NB4 (cell line): Measurements from ENCODE around the gene TCF4.

Experiments used
- DNase-seq: peaks from one replicate; pipeline ENCODE4 v3.0.0; 2010; ENCODE audit warnings: low read depth
- H3K4me3 ChIP-seq: one replicate; pipeline ENCODE4 v1.5.1; 2011; ENCODE audit warnings: mild to moderate bottlenecking, low read depth, low read length, moderate library complexity
- CTCF ChIP-seq: IDR thresholded peaks from one replicate; pipeline ENCODE4 v1.5.1; 2012; ENCODE audit warnings: low read depth, low read length
- MAX ChIP-seq: IDR thresholded peaks from 2 replicates; pipeline ENCODE4 v1.6.1; 2011; ENCODE audit warnings: low read depth, low read length
- MYC ChIP-seq: IDR thresholded peaks from 2 replicates; pipeline ENCODE4 v1.6.1; 2011; ENCODE audit warnings: low read depth, low read length
- POLR2A ChIP-seq: IDR thresholded peaks from 2 replicates; pipeline ENCODE4 v1.6.1; 2011; ENCODE audit warnings: mild to moderate bottlenecking; ENCODE audit not compliant: insufficient read length; ENCODE audit errors: extremely low read depth

Gene TCF4

GRCh38 chr18:55404136-55404830, 183.7 kb downstream of the TCF4 start:
- TF ChIP-seq MAX (no peak), MYC (no peak), CTCF (no peak), POLR2A (no peak)
- no peak for DNase-seq
- H3K4me3 ChIP-seq = no peak overlapping the region

GRCh38 chr18:55403421-55403949, 184.5 kb downstream of the TCF4 start:
- no peak for DNase-seq
- TF ChIP-seq MYC (no peak), MAX (no peak), CTCF (no peak), POLR2A (no peak)
- no peak overlapping the region for H3K4me3 ChIP-seq

- no peak for TF ChIP-seq MYC
- TF ChIP-seq MAX = no peak
- TF ChIP-seq CTCF = no peak
- TF ChIP-seq POLR2A = no peak
- no peak for DNase-seq
- no peak overlapping the region for H3K4me3 ChIP-seq
Measured at GRCh38 chr18:55402731-55403405, 185.1 kb downstream of the TCF4 start.

- TF ChIP-seq MYC (no peak), POLR2A (no peak), CTCF (no peak), MAX (no peak)
- no peak overlapping the region for H3K4me3 ChIP-seq
- DNase-seq = no peak
Measured at GRCh38 chr18:55401638-55402191, 186.3 kb downstream of the TCF4 start.

GRCh38 chr18:55400590-55401541, 187.1 kb downstream of the TCF4 start:
- no peak for TF ChIP-seq MAX
- TF ChIP-seq CTCF = no peak
- TF ChIP-seq POLR2A = no peak
- TF ChIP-seq MYC = no peak
- H3K4me3 ChIP-seq = no peak overlapping the region
- no peak for DNase-seq
